Fibroblast of skin of scalp (primary cell): ENCODE results near the gene CNOT1.
"Not testable (repeated sequence)": the region's sequence is repeated elsewhere in the genome, so short reads cannot be mapped to it uniquely, and the experiment has no call there.

Source experiments
- DNase-seq: peaks from one replicate; pipeline ENCODE4 v3.0.0-alpha.2; 2013

CNOT1 gene

GRCh38 chr16:58579587-58579986, 50.0 kb downstream of the CNOT1 start:
- DNase-seq = no peak

GRCh38 chr16:58578642-58579041, 51.0 kb downstream of the CNOT1 start:
- DNase-seq = no peak

GRCh38 chr16:58577141-58577540, 52.5 kb downstream of the CNOT1 start:
- DNase-seq = no peak

GRCh38 chr16:58574895-58575294, 54.7 kb downstream of the CNOT1 start:
- DNase-seq = no peak

- not testable (repeated sequence) for DNase-seq
These were observed 63.9 kb downstream of the CNOT1 start for GRCh38 chr16:58565697-58566096.

- DNase-seq = no peak
These were observed 65.9 kb downstream of the CNOT1 start for GRCh38 chr16:58563775-58564174.

GRCh38 chr16:58563235-58563634, 66.4 kb downstream of the CNOT1 start:
- peak; percentile 52 for DNase-seq

- DNase-seq = no peak
These were observed 72.9 kb downstream of the CNOT1 start for GRCh38 chr16:58556678-58557077.

- no peak for DNase-seq
These were observed 78.1 kb downstream of the CNOT1 start for GRCh38 chr16:58551496-58551895.

GRCh38 chr16:58548378-58548777, 81.2 kb downstream of the CNOT1 start:
- no peak for DNase-seq

- DNase-seq = no peak
These were observed 85.9 kb downstream of the CNOT1 start for GRCh38 chr16:58543685-58544084.

- no peak for DNase-seq
These were observed 87.3 kb downstream of the CNOT1 start for GRCh38 chr16:58542291-58542690.

GRCh38 chr16:58541711-58542110, 87.9 kb downstream of the CNOT1 start:
- no peak for DNase-seq

- DNase-seq = no peak
These were observed 92.3 kb downstream of the CNOT1 start for GRCh38 chr16:58537124-58537906.

GRCh38 chr16:58536278-58536677, 93.3 kb downstream of the CNOT1 start:
- DNase-seq = no peak

- no peak for DNase-seq
These were observed 94.5 kb downstream of the CNOT1 start for GRCh38 chr16:58535100-58535499.

- no peak for DNase-seq
These were observed 95.7 kb downstream of the CNOT1 start for GRCh38 chr16:58533751-58534470.

GRCh38 chr16:58532414-58532813, 97.2 kb downstream of the CNOT1 start:
- no peak for DNase-seq

GRCh38 chr16:58530179-58530578, 99.4 kb downstream of the CNOT1 start:
- no peak for DNase-seq

GRCh38 chr16:58519707-58520106, 109.9 kb downstream of the CNOT1 start:
- DNase-seq = no peak

- DNase-seq = no peak
These were observed 110.7 kb downstream of the CNOT1 start for GRCh38 chr16:58518980-58519368.

GRCh38 chr16:58518083-58518979, 111.3 kb downstream of the CNOT1 start:
- no peak for DNase-seq

- DNase-seq = no peak
These were observed 112.9 kb downstream of the CNOT1 start for GRCh38 chr16:58516768-58517107.
